ENCODE data around the gene ARHGEF25. TPM values are rescaled to one million over a fixed set of nuclear protein-coding genes. Genes with fewer than 3 reads are reported as not detected.
"Not testable (repeated sequence)": the region's sequence is repeated elsewhere in the genome, so short reads cannot be mapped to it uniquely, and the experiment has no call there.

ARHGEF25 gene
- total and polyA plus RNA-seq, 5 donors, result 14.0 to 22.6 (median 19.3) TPM

GRCh38 chr12:57646659-57647049, 35.4 kb downstream of the ARHGEF25 start:
- ATAC-seq; H3K4me3 ChIP-seq (ENCODE audit: low read length); H3K9me3 ChIP-seq (ENCODE audit: control insufficient read depth, low read length); H3K4me1 ChIP-seq (ENCODE audit: control insufficient read depth, insufficient read depth, low read length); DNase-seq; H3K27me3 ChIP-seq (ENCODE audit: control insufficient read depth, insufficient read depth); H3K27ac ChIP-seq (ENCODE audit: low read length); intact Hi-C loops (cut with DNase I): not testable (repeated sequence)
- WGBS, result 91% methylated on average over 10 of the region's 15 CpGs

GRCh38 chr12:57654042-57654441, 42.8 kb downstream of the ARHGEF25 start:
- 55% methylated on average over 3 of the region's 3 CpGs for WGBS
- no peak overlapping the region for H3K27ac ChIP-seq (ENCODE audit: low read length)

GRCh38 chr12:57655541-57656240, 44.5 kb downstream of the ARHGEF25 start:
- no peaks in the 10 kb centered on the region for H3K4me1 ChIP-seq (ENCODE audit: control insufficient read depth, insufficient read depth, low read length)
- ATAC-seq (no peak), DNase-seq (no peak)
- no peak overlapping the region for H3K27ac ChIP-seq (ENCODE audit: low read length)
- H3K9me3 ChIP-seq (ENCODE audit: control insufficient read depth, low read length), result no peaks in the 10 kb centered on the region
- 77% methylated on average over 23 of the region's 23 CpGs for WGBS
- intact Hi-C loops (cut with DNase I), result no loop called here
- no peak overlapping the region for H3K4me3 ChIP-seq (ENCODE audit: low read length)
- H3K27me3 ChIP-seq (ENCODE audit: control insufficient read depth, insufficient read depth), result no peaks in the 10 kb centered on the region

More at GRCh38 chr12:57654042-57654441, 42.8 kb downstream of the ARHGEF25 start:
- ATAC-seq (no peak), DNase-seq (no peak)
- intact Hi-C loops (cut with DNase I), result no loop called here
- H3K4me3 ChIP-seq (ENCODE audit: low read length), result no peak overlapping the region
- no peaks in the 10 kb centered on the region for H3K4me1 ChIP-seq (ENCODE audit: control insufficient read depth, insufficient read depth, low read length)
- H3K27me3 ChIP-seq (ENCODE audit: control insufficient read depth, insufficient read depth), result no peaks in the 10 kb centered on the region
- no peaks in the 10 kb centered on the region for H3K9me3 ChIP-seq (ENCODE audit: control insufficient read depth, low read length)

GRCh38 chr12:57656408-57656807, 45.2 kb downstream of the ARHGEF25 start:
- ATAC-seq; intact Hi-C loops (cut with DNase I); DNase-seq; H3K4me3 ChIP-seq (ENCODE audit: low read length); H3K9me3 ChIP-seq (ENCODE audit: control insufficient read depth, low read length); H3K27ac ChIP-seq (ENCODE audit: low read length); H3K27me3 ChIP-seq (ENCODE audit: control insufficient read depth, insufficient read depth); H3K4me1 ChIP-seq (ENCODE audit: control insufficient read depth, insufficient read depth, low read length): not testable (repeated sequence)
- WGBS, result 80% methylated on average over 4 of the region's 4 CpGs

- intact Hi-C loops (cut with DNase I), result no loop called here
- Histone ChIP-seq H3K4me1 (ENCODE audit: control insufficient read depth, insufficient read depth, low read length) (no peaks in the 10 kb centered on the region), H3K4me3 (ENCODE audit: low read length) (no peak overlapping the region), H3K27me3 (ENCODE audit: control insufficient read depth, insufficient read depth) (no peaks in the 10 kb centered on the region), H3K27ac (ENCODE audit: low read length) (no peak overlapping the region), H3K9me3 (ENCODE audit: control insufficient read depth, low read length) (no peaks in the 10 kb centered on the region)
- ATAC-seq, result peak; percentile 29 to 31
- WGBS, result 50% methylated on average over 3 of the region's 3 CpGs
- no peak for DNase-seq
Measured at GRCh38 chr12:57657744-57658143, 46.5 kb downstream of the ARHGEF25 start.

GRCh38 chr12:57658890-57659289, 47.7 kb downstream of the ARHGEF25 start:
- H3K9me3 ChIP-seq (ENCODE audit: control insufficient read depth, low read length), result no peaks in the 10 kb centered on the region
- H3K4me3 ChIP-seq (ENCODE audit: low read length), result no peak overlapping the region
- no peak overlapping the region for H3K27ac ChIP-seq (ENCODE audit: low read length)
- whole genome bisulfite sequencing, result 39% methylated on average over 3 of the region's 3 CpGs
- DNase-seq, result no peak
- ATAC-seq, result no peak
- intact Hi-C loops (cut with DNase I), result no loop called here
- no peaks in the 10 kb centered on the region for H3K4me1 ChIP-seq (ENCODE audit: control insufficient read depth, insufficient read depth, low read length)
- H3K27me3 ChIP-seq (ENCODE audit: control insufficient read depth, insufficient read depth), result no peaks in the 10 kb centered on the region

- intact Hi-C loops (cut with DNase I), result no loop called here
Measured at GRCh38 chr12:57661376-57661775, 50.1 kb downstream of the ARHGEF25 start.

GRCh38 chr12:57665066-57665820, 54.0 kb downstream of the ARHGEF25 start:
- 86% methylated on average over 34 of the region's 34 CpGs for WGBS
- DNase-seq, result peak in 1 of 3 donors; percentile 46
- intact Hi-C loops (cut with DNase I); ATAC-seq; H3K9me3 ChIP-seq (ENCODE audit: control insufficient read depth, low read length); H3K4me1 ChIP-seq (ENCODE audit: control insufficient read depth, insufficient read depth, low read length); H3K27ac ChIP-seq (ENCODE audit: low read length); H3K4me3 ChIP-seq (ENCODE audit: low read length); H3K27me3 ChIP-seq (ENCODE audit: control insufficient read depth, insufficient read depth): not testable (repeated sequence)

More at GRCh38 chr12:57661376-57661775, 50.1 kb downstream of the ARHGEF25 start:
- no peak overlapping the region for H3K4me3 ChIP-seq (ENCODE audit: low read length)
- H3K4me1 ChIP-seq (ENCODE audit: control insufficient read depth, insufficient read depth, low read length), result no peaks in the 10 kb centered on the region
- no peak overlapping the region for H3K27ac ChIP-seq (ENCODE audit: low read length)
- DNase-seq (no peak), ATAC-seq (no peak)
- WGBS, result 81% methylated on average over 4 of the region's 4 CpGs
- H3K9me3 ChIP-seq (ENCODE audit: control insufficient read depth, low read length), result no peaks in the 10 kb centered on the region
- H3K27me3 ChIP-seq (ENCODE audit: control insufficient read depth, insufficient read depth), result no peaks in the 10 kb centered on the region

Other genes starting within 250 kb of the ARHGEF25 start
- 10 to 100 TPM; 68.3 to 85.2 (median 76.5) TPM for gene R3HDM2, start 180.4 kb upstream of the ARHGEF25 start, total RNA-seq
- gene R3HDM2, start 180.4 kb upstream of the ARHGEF25 start, polyA plus RNA-seq, result 23.1 TPM
- not detected for gene INHBC, start 176.7 kb upstream of the ARHGEF25 start, total RNA-seq
- gene INHBC, start 176.7 kb upstream of the ARHGEF25 start, polyA plus RNA-seq, result not detected
- not detected for gene INHBE, start 156.1 kb upstream of the ARHGEF25 start, total RNA-seq
- gene INHBE, start 156.1 kb upstream of the ARHGEF25 start, polyA plus RNA-seq, result not detected
- gene GLI1, start 151.7 kb upstream of the ARHGEF25 start, total RNA-seq, result 1 to 10 TPM; 1.6 to 3.1 (median 2.5) TPM
- gene GLI1, start 151.7 kb upstream of the ARHGEF25 start, polyA plus RNA-seq, result 0.59 TPM
- 10 to 100 TPM in 1 of 4 donors, 1 to 10 TPM in 3; 4.8 to 10.2 (median 7.5) TPM for gene ARHGAP9, start 131.6 kb upstream of the ARHGEF25 start, total RNA-seq
- gene ARHGAP9, start 131.6 kb upstream of the ARHGEF25 start, polyA plus RNA-seq, result 3.0 TPM
- 10 to 100 TPM; 68.6 to 89.8 (median 72.8) TPM for gene MARS1, start 123.4 kb upstream of the ARHGEF25 start, total RNA-seq
- gene MARS1, start 123.4 kb upstream of the ARHGEF25 start, polyA plus RNA-seq, result 54.9 TPM
- gene DDIT3, start 90.9 kb upstream of the ARHGEF25 start, total RNA-seq, result 10 to 100 TPM; 21.8 to 34.7 (median 22.3) TPM
- 54.6 TPM for gene DDIT3, start 90.9 kb upstream of the ARHGEF25 start, polyA plus RNA-seq
- 10 to 100 TPM; 35.7 to 50.9 (median 41.6) TPM for gene MBD6, start 88.6 kb upstream of the ARHGEF25 start, total RNA-seq
- 16.4 TPM for gene MBD6, start 88.6 kb upstream of the ARHGEF25 start, polyA plus RNA-seq
- 10 to 100 TPM; 88.6 to 92.4 (median 89.5) TPM for gene DCTN2, start 64.2 kb upstream of the ARHGEF25 start, total RNA-seq
- 99.2 TPM for gene DCTN2, start 64.2 kb upstream of the ARHGEF25 start, polyA plus RNA-seq
- gene KIF5A, start 61.4 kb upstream of the ARHGEF25 start, total RNA-seq, result under 1 TPM; 0.09 to 0.31 (median 0.20) TPM
- gene KIF5A, start 61.4 kb upstream of the ARHGEF25 start, polyA plus RNA-seq, result 0.20 TPM
- gene PIP4K2C, start 20.2 kb upstream of the ARHGEF25 start, total RNA-seq, result 10 to 100 TPM; 14.9 to 17.1 (median 15.6) TPM
- gene PIP4K2C, start 20.2 kb upstream of the ARHGEF25 start, polyA plus RNA-seq, result 8.7 TPM
- gene DTX3, start 6.6 kb upstream of the ARHGEF25 start, total RNA-seq, result 10 to 100 TPM; 29.3 to 44.6 (median 38.1) TPM
- 28.9 TPM for gene DTX3, start 6.6 kb upstream of the ARHGEF25 start, polyA plus RNA-seq
- gene B4GALNT1, start 21.8 kb downstream of the ARHGEF25 start, total RNA-seq, result 1 to 10 TPM; 1.2 to 2.5 (median 2.2) TPM
- gene B4GALNT1, start 21.8 kb downstream of the ARHGEF25 start, polyA plus RNA-seq, result 3.3 TPM
- 100 to 1,000 TPM; 145 to 168 (median 154) TPM for gene OS9, start 82.7 kb downstream of the ARHGEF25 start, total RNA-seq
- gene OS9, start 82.7 kb downstream of the ARHGEF25 start, polyA plus RNA-seq, result 127 TPM
- under 1 TPM; 0.53 to 0.91 (median 0.72) TPM for gene AGAP2, start 127.3 kb downstream of the ARHGEF25 start, total RNA-seq
- gene AGAP2, start 127.3 kb downstream of the ARHGEF25 start, polyA plus RNA-seq, result 1.7 TPM
- gene TSPAN31, start 133.6 kb downstream of the ARHGEF25 start, total RNA-seq, result 10 to 100 TPM; 31.5 to 41.3 (median 34.5) TPM
- 43.9 TPM for gene TSPAN31, start 133.6 kb downstream of the ARHGEF25 start, polyA plus RNA-seq
- gene CDK4, start 140.9 kb downstream of the ARHGEF25 start, total RNA-seq, result 10 to 100 TPM; 50.9 to 53.9 (median 53.4) TPM
- gene CDK4, start 140.9 kb downstream of the ARHGEF25 start, polyA plus RNA-seq, result 29.7 TPM
- 10 to 100 TPM; 15.2 to 17.8 (median 16.4) TPM for gene MARCHF9, start 143.7 kb downstream of the ARHGEF25 start, total RNA-seq
- gene MARCHF9, start 143.7 kb downstream of the ARHGEF25 start, polyA plus RNA-seq, result 14.3 TPM
- gene CYP27B1, start 155.6 kb downstream of the ARHGEF25 start, total RNA-seq, result under 1 TPM in 3 of 4 donors, not detected in 1; 0.12 to 0.22 (median 0.14) TPM
- gene CYP27B1, start 155.6 kb downstream of the ARHGEF25 start, polyA plus RNA-seq, result 0.18 TPM
- gene METTL1, start 160.7 kb downstream of the ARHGEF25 start, total RNA-seq, result 10 to 100 TPM in 1 of 4 donors, 1 to 10 TPM in 3; 5.7 to 15.8 (median 8.5) TPM
- 6.3 TPM for gene METTL1, start 160.7 kb downstream of the ARHGEF25 start, polyA plus RNA-seq
- 1 to 10 TPM; 2.1 to 3.1 (median 2.6) TPM for gene EEF1AKMT3, start 161.2 kb downstream of the ARHGEF25 start, total RNA-seq
- 0.95 TPM for gene EEF1AKMT3, start 161.2 kb downstream of the ARHGEF25 start, polyA plus RNA-seq
- gene TSFM, start 171.4 kb downstream of the ARHGEF25 start, total RNA-seq, result 10 to 100 TPM; 28.9 to 36.1 (median 33.0) TPM
- gene TSFM, start 171.4 kb downstream of the ARHGEF25 start, polyA plus RNA-seq, result 50.7 TPM
- gene AVIL, start 207.3 kb downstream of the ARHGEF25 start, total RNA-seq, result 1 to 10 TPM; 2.6 to 4.1 (median 3.2) TPM
- 3.2 TPM for gene AVIL, start 207.3 kb downstream of the ARHGEF25 start, polyA plus RNA-seq
- 100 to 1,000 TPM in 2 of 4 donors, 10 to 100 TPM in 2; 94.3 to 116 (median 103) TPM for gene CTDSP2, start 235.3 kb downstream of the ARHGEF25 start, total RNA-seq
- 41.7 TPM for gene CTDSP2, start 235.3 kb downstream of the ARHGEF25 start, polyA plus RNA-seq